Peyer's patch (tissue), 4 donors: ENCODE measurements around the gene ZNF282.

Source experiments
- CTCF ChIP-seq, 6 experiments: fragments of 450-650 bp in 4 of 6; fragments of 200-600 bp in 2 of 6; sonication (generic) in 1 of 6; IDR thresholded peaks; one replicate each; pipeline ENCODE4 v1.5.1; 2017 to 2019; ENCODE audit warnings: antibody characterized with exemption in 6 of 6, mild to moderate bottlenecking in 3 of 6, moderate library complexity in 1 of 6
- POLR2A ChIP-seq, 2 donors: fragments of 450-650 bp; IDR thresholded peaks; one replicate each; pipeline ENCODE4 v1.5.1; 2017; ENCODE audit warnings: antibody characterized with exemption in 2 of 2, mild to moderate bottlenecking in 2 of 2, moderate library complexity in 2 of 2

GRCh38 chr7:149241696-149242095 is 46.4 kb downstream of the ZNF282 start:
- TF ChIP-seq POLR2A (IDR thresholded peaks at IDR 0.05) = no peak
- no peak for TF ChIP-seq CTCF (IDR thresholded peaks at IDR 0.05)
